Right lobe of liver (tissue), 6 donors: ENCODE measurements around the gene EXOSC6. TPM values are rescaled to one million over a fixed set of nuclear protein-coding genes. Genes with fewer than 3 reads are reported as not detected.

Experiments
- ATAC-seq, 4 donors: fragments of 200-7000 bp; cut with Tn5 transposase; one replicate each; pipeline ENCODE4 v1.9.1; 2020; ENCODE audit warnings: mild to moderate bottlenecking in 4 of 4, moderate library complexity in 4 of 4
- DNase-seq, 3 donors: peaks; one replicate each; pipeline ENCODE4 v3.0.0-alpha.2; 2020
- H3K27ac ChIP-seq, 3 donors: fragments of 200-600 bp; one replicate each; pipeline ENCODE4 v1.8.0; 2022
- H3K27me3 ChIP-seq, 2 donors: fragments of 200-600 bp; one replicate each; pipeline ENCODE4 v1.8.0; 2022
- H3K36me3 ChIP-seq, 4 donors: fragments of 200-600 bp; sonication (generic) in 1 of 4; one replicate each; pipeline versions ENCODE4 v1.5.1 to v1.8.0; 2017 to 2022; ENCODE audit warnings: control low read depth in 1 of 4
- H3K4me1 ChIP-seq, 4 donors: fragments of 200-600 bp; sonication (generic) in 1 of 4; one replicate each; pipeline versions ENCODE4 v1.5.1 to v1.8.0; 2017 to 2022; ENCODE audit warnings: control low read depth in 1 of 4
- H3K4me3 ChIP-seq, 3 donors: fragments of 200-600 bp; one replicate each; pipeline ENCODE4 v1.8.0; 2022
- H3K9me3 ChIP-seq, 4 donors: fragments of 200-600 bp; sonication (generic) in 1 of 4; one replicate each; pipeline versions ENCODE4 v1.5.1 to v1.8.0; 2017 to 2022; ENCODE audit warnings: control low read depth in 1 of 4
- CTCF ChIP-seq, 4 donors: fragments of 200-600 bp in 3 of 4; fragments of 450-650 bp in 1 of 4; IDR thresholded peaks; one replicate each; pipeline versions ENCODE4 v1.5.1 to v1.8.0; 2016 to 2022; ENCODE audit warnings: antibody characterized with exemption in 4 of 4, mild to moderate bottlenecking in 2 of 4
- POLR2A ChIP-seq: fragments of 450-650 bp; IDR thresholded peaks from one replicate; pipeline ENCODE4 v1.6.1; 2017; ENCODE audit warnings: antibody characterized with exemption, mild to moderate bottlenecking
- WGBS: methylation state at CpG from one replicate; pipeline ENCODE4 v1.1.6; 2018; ENCODE audit warnings: low coverage, low lambda C conversion rate; ENCODE audit not compliant: insufficient coverage; ENCODE audit errors: missing lambda C conversion rate; 5-methylcytosine and 5-hydroxymethylcytosine counted together
- intact Hi-C, 2 donors: fragments of 100-400 bp; cut with DNase I; formaldehyde crosslinking; loops; one replicate each; pipeline versions ENCODE4 v1.11.2 to v1.14.1; 2022
- total RNA-seq, 6 experiments: library from RNA; depleted of rRNA in 2 of 6; stranded (reverse); fragments of >200 nt in 2 of 6; fragmentation: NEBNext Ultra II Directional in 3 of 6; extraction: Animal tissue kit (Norgen Biotek cat#: 25700) in 3 of 6; gene quantifications; one replicate each; pipeline versions ENCODE4 v1.1.0 to v1.2.4, GENCODE V29; 2016 to 2023
- donor health status: DM: no; HTN: yes; CAD: no.
- donor health status: DM: no; HTN: no; CAD: no.
- donor health status: DM: no; HTN: no; CAD: no.
- donor health status: DM: no; HTN: yes; CAD: no.
- donor health status: DM: no; HTN: yes; CAD: no.

The EXOSC6 gene
- total RNA-seq, 6 experiments from 2014 or later = 6.1 to 13.1 (median 10.2) TPM

- no peak for TF ChIP-seq CTCF (IDR thresholded peaks at IDR 0.05)
- no peak for TF ChIP-seq POLR2A
- ATAC-seq (no peak), DNase-seq (peak in 1 of 3 donors; percentile 39)
- no peak overlapping the region for H3K27ac ChIP-seq
- H3K36me3 ChIP-seq = peaks cover 0 to 85% (median 62%) of the 10 kb centered on the region in 4 donors
- intact Hi-C loops = loop anchor here in 1 of 2 donors (10.0 kb wide), 1 partner anchor 91 kb away; no protein-coding TSS in a partner anchor
- peaks cover 0 to 4% (median 0%) of the 10 kb centered on the region in 4 donors for H3K4me1 ChIP-seq
- 86% methylated on average over 6 of the region's 9 CpGs for WGBS
- H3K9me3 ChIP-seq = no peaks in the 10 kb centered on the region
- no peaks in the 10 kb centered on the region for H3K27me3 ChIP-seq
- H3K4me3 ChIP-seq = no peak overlapping the region
These were observed 3.8 kb upstream of the EXOSC6 start for GRCh38 chr16:70255574-70255973.

- DNase-seq (no peak), ATAC-seq (no peak)
- 80% methylated on average over 2 of the region's 12 CpGs for WGBS
- H3K36me3 ChIP-seq = peaks cover 0 to 79% (median 57%) of the 10 kb centered on the region in 4 donors
- TF ChIP-seq POLR2A (no peak), CTCF (IDR thresholded peaks at IDR 0.05) (no peak)
- H3K4me1 ChIP-seq = peaks cover 0 to 10% (median 3%) of the 10 kb centered on the region in 4 donors
- no peaks in the 10 kb centered on the region for H3K9me3 ChIP-seq
- H3K4me3 ChIP-seq = no peak overlapping the region
- H3K27ac ChIP-seq = no peak overlapping the region
- intact Hi-C loops = loop anchor here in 1 of 2 donors (10.0 kb wide), 1 partner anchor 90 kb away; no protein-coding TSS in a partner anchor
- H3K27me3 ChIP-seq = no peaks in the 10 kb centered on the region
These were observed 3.2 kb upstream of the EXOSC6 start for GRCh38 chr16:70254965-70255286.

- Histone ChIP-seq H3K27me3 (no peaks in the 10 kb centered on the region), H3K4me3 (no peak overlapping the region), H3K9me3 (no peaks in the 10 kb centered on the region), H3K4me1 (peaks cover 0 to 16% (median 5%) of the 10 kb centered on the region in 4 donors), H3K27ac (no peak overlapping the region), H3K36me3 (peaks cover 0 to 73% (median 54%) of the 10 kb centered on the region in 4 donors)
- ATAC-seq (no peak), DNase-seq (peak in 1 of 3 donors; percentile 38)
- intact Hi-C loops = loop anchor here in 1 of 2 donors (10.0 kb wide), 1 partner anchor 90 kb away; no protein-coding TSS in a partner anchor
- TF ChIP-seq POLR2A (no peak), CTCF (IDR thresholded peaks at IDR 0.05) (no peak)
- no CpG with 5 or more reads among the region's 9 CpGs for WGBS
These were observed 2.6 kb upstream of the EXOSC6 start for GRCh38 chr16:70254180-70254964.

GRCh38 chr16:70253291-70254106, 1.8 kb upstream of the EXOSC6 start:
- no peak for ATAC-seq
- WGBS = 86% methylated on average over 3 of the region's 16 CpGs
- intact Hi-C loops = loop anchor here in 1 of 2 donors (10.0 kb wide), 1 partner anchor 89 kb away; no protein-coding TSS in a partner anchor

More at GRCh38 chr16:70253291-70254106, 1.8 kb upstream of the EXOSC6 start:
- Histone ChIP-seq H3K4me3 (no peak overlapping the region), H3K27me3 (no peaks in the 10 kb centered on the region), H3K27ac (no peak overlapping the region), H3K4me1 (peaks cover 0 to 20% (median 8%) of the 10 kb centered on the region in 4 donors), H3K36me3 (peaks cover 0 to 65% (median 47%) of the 10 kb centered on the region in 4 donors), H3K9me3 (no peaks in the 10 kb centered on the region)
- DNase-seq = peak in 1 of 3 donors; percentile 47
- no peak for TF ChIP-seq POLR2A
- peak; percentile 34 to 38 (median 36) for TF ChIP-seq CTCF (IDR thresholded peaks at IDR 0.05)
